ENCODE results near the gene HSP90AB1. TPM values are rescaled to one million over a fixed set of nuclear protein-coding genes. Genes with fewer than 3 reads are reported as not detected.

HSP90AB1 gene
- total RNA-seq, 3 donors from 2014 or later (not counting 1 experiment from before 2014, with no cell fraction given), result 256 to 372 (median 308) TPM

DNA sequence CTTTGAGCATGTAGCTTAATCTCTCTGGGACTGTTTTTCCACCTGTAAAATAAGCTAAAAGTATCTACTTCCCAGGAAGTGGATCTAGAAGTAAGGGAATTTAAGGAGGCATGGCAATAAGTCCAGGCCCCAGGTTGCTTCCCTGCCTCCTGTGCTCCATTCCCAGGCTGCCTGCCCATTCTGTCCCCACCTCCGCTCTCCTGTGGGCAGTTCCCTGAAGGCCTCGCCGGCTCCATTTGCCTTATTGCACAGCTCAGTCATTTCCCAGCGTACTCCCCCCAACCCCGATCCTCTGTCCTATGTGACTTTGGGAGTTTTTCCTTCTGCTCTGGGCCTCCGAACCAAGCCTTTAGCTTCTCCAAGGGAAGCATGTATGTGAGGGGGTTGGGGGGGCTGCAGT, 18.9 kb upstream of the HSP90AB1 start:
- Mint-ChIP-seq H3K9me3 (no peaks in the 10 kb centered on the region), H3K4me3 (no peak overlapping the region), H3K36me3 (no peaks in the 10 kb centered on the region), H3K4me1 (peaks cover 10 to 13% of the 10 kb centered on the region in 2 donors), H3K27ac (no peak overlapping the region), H3K27me3 (ENCODE audit: low read depth in 2 of 2) (no peaks in the 10 kb centered on the region)
- 98% methylated on average over 5 of the region's 6 CpGs for WGBS (ENCODE audit: insufficient coverage)
- no peak overlapping the region for H3K27ac ChIP-seq (ENCODE audit: low read length)
- H3K27me3 ChIP-seq (ENCODE audit: control insufficient read depth, insufficient read depth, low read length), result no peaks in the 10 kb centered on the region
- intact Hi-C loops (cut with micrococcal nuclease), result no loop called here
- TF ChIP-seq, protein P1, sequence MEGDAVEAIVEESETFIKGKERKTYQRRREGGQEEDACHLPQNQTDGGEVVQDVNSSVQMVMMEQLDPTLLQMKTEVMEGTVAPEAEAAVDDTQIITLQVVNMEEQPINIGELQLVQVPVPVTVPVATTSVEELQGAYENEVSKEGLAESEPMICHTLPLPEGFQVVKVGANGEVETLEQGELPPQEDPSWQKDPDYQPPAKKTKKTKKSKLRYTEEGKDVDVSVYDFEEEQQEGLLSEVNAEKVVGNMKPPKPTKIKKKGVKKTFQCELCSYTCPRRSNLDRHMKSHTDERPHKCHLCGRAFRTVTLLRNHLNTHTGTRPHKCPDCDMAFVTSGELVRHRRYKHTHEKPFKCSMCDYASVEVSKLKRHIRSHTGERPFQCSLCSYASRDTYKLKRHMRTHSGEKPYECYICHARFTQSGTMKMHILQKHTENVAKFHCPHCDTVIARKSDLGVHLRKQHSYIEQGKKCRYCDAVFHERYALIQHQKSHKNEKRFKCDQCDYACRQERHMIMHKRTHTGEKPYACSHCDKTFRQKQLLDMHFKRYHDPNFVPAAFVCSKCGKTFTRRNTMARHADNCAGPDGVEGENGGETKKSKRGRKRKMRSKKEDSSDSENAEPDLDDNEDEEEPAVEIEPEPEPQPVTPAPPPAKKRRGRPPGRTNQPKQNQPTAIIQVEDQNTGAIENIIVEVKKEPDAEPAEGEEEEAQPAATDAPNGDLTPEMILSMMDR (IDR thresholded peaks at IDR 0.05), result no peak
- no peaks in the 10 kb centered on the region for H3K36me3 ChIP-seq (ENCODE audit: control insufficient read depth, insufficient read depth, low read length)
- no peak for DNase-seq
- peaks cover 11% of the 10 kb centered on the region for H3K4me1 ChIP-seq (ENCODE audit: control insufficient read depth, insufficient read depth, low read length)
- no peak overlapping the region for H3K4me3 ChIP-seq (ENCODE audit: low read length)
- no peaks in the 10 kb centered on the region for H3K9me3 ChIP-seq (ENCODE audit: control insufficient read depth, insufficient read depth, low read length)
- no peak for ATAC-seq

DNA sequence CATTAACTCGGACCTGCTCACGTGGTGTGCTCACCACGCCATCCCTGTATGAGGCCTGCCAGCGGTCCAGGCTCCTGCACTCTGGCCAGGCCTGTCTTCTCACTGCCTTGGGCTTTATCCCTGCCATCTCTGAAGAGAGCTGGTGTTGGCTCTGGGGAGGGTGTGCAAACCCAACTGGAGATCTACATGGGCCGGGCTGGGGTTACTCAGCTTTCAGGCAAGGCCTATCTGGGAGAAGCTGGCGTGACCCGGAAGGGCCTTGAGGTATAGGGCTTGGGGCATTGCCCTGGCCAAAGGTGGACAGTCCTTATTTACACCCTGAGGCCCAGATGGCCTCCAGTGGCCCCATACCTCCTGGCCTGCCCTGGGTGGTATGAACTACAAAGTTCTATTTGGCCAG, 18.5 kb upstream of the HSP90AB1 start:
- TF ChIP-seq, protein P1 (IDR thresholded peaks at IDR 0.05), result no peak
- Histone ChIP-seq H3K4me1 (ENCODE audit: control insufficient read depth, insufficient read depth, low read length) (peaks cover 12% of the 10 kb centered on the region), H3K36me3 (ENCODE audit: control insufficient read depth, insufficient read depth, low read length) (no peaks in the 10 kb centered on the region), H3K27ac (ENCODE audit: low read length) (no peak overlapping the region), H3K4me3 (ENCODE audit: low read length) (no peak overlapping the region), H3K9me3 (ENCODE audit: control insufficient read depth, insufficient read depth, low read length) (no peaks in the 10 kb centered on the region), H3K27me3 (ENCODE audit: control insufficient read depth, insufficient read depth, low read length) (no peaks in the 10 kb centered on the region)
- H3K27ac Mint-ChIP-seq, result no peak overlapping the region
- WGBS (ENCODE audit: insufficient coverage), result 98% methylated on average over 7 of the region's 7 CpGs
- intact Hi-C loops (cut with micrococcal nuclease), result no loop called here
- ATAC-seq (no peak), DNase-seq (no peak)
- no peak overlapping the region for H3K4me3 Mint-ChIP-seq
- no peaks in the 10 kb centered on the region for H3K36me3 Mint-ChIP-seq
- peaks cover 9 to 11% of the 10 kb centered on the region in 2 donors for H3K4me1 Mint-ChIP-seq
- H3K27me3 Mint-ChIP-seq (ENCODE audit: low read depth in 2 of 2), result no peaks in the 10 kb centered on the region
- H3K9me3 Mint-ChIP-seq, result no peaks in the 10 kb centered on the region

DNA sequence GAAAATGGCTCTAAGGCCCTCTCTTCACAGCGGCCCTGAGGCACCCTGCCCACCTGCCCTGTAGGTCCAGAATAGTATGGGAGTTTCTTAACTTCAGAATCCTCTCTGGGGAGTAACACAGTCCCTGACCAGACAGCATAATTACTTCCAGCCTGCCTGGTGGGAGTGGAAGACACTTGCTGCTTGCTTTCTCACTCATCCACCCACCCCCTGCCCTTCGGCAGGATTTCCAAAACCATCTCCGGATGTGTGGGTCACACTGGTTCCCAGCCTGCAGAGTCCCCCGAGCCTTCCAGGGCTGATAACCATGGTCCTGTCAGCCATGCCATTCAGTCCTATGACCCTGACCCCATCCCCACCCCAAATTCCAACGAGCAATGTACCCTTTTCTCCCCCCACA, 18.1 kb upstream of the HSP90AB1 start:
- intact Hi-C loops (cut with micrococcal nuclease), result no loop called here
- H3K36me3 ChIP-seq (ENCODE audit: control insufficient read depth, insufficient read depth, low read length), result no peaks in the 10 kb centered on the region
- no peaks in the 10 kb centered on the region for H3K9me3 ChIP-seq (ENCODE audit: control insufficient read depth, insufficient read depth, low read length)
- H3K4me3 Mint-ChIP-seq, result no peak overlapping the region
- peaks cover 12% of the 10 kb centered on the region for H3K4me1 ChIP-seq (ENCODE audit: control insufficient read depth, insufficient read depth, low read length)
- 97% methylated on average over 5 of the region's 5 CpGs for WGBS (ENCODE audit: insufficient coverage)
- H3K36me3 Mint-ChIP-seq, result no peaks in the 10 kb centered on the region
- H3K4me3 ChIP-seq (ENCODE audit: low read length), result no peak overlapping the region
- ATAC-seq (no peak), DNase-seq (no peak)
- no peaks in the 10 kb centered on the region for H3K9me3 Mint-ChIP-seq
- H3K27ac ChIP-seq (ENCODE audit: low read length), result no peak overlapping the region
- H3K27me3 Mint-ChIP-seq (ENCODE audit: low read depth in 2 of 2), result no peaks in the 10 kb centered on the region
- no peaks in the 10 kb centered on the region for H3K27me3 ChIP-seq (ENCODE audit: control insufficient read depth, insufficient read depth, low read length)
- no peak overlapping the region for H3K27ac Mint-ChIP-seq
- H3K4me1 Mint-ChIP-seq, result peaks cover 9% of the 10 kb centered on the region in 2 donors
- TF ChIP-seq, protein P1 (IDR thresholded peaks at IDR 0.05), result no peak

DNA sequence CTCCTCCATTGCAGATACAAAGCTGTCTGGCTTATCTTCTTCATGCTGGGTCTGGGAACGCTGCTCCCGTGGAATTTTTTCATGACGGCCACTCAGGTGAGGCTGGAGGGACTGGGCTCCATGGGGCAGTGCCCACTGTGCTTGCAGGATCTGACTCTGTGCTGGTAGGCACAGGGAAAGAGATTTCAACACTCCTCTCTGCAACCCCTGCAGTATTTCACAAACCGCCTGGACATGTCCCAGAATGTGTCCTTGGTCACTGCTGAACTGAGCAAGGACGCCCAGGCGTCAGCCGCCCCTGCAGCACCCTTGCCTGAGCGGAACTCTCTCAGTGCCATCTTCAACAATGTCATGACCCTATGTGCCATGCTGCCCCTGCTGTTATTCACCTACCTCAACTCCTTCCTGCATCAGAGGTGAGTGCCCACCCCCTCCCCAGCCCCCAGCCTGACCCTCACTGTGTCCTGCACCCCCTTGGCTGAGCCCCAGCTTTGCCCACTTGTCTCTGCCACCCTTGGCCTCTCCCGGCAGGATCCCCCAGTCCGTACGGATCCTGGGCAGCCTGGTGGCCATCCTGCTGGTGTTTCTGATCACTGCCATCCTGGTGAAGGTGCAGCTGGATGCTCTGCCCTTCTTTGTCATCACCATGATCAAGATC, 17.4 kb upstream of the HSP90AB1 start:
- no peak overlapping the region for H3K27ac ChIP-seq (ENCODE audit: low read length)
- H3K27me3 Mint-ChIP-seq (ENCODE audit: low read depth in 2 of 2), result no peaks in the 10 kb centered on the region
- no peaks in the 10 kb centered on the region for H3K9me3 Mint-ChIP-seq
- peaks cover 3% of the 10 kb centered on the region in 2 donors for H3K4me1 Mint-ChIP-seq
- 97% methylated on average over 11 of the region's 11 CpGs for WGBS (ENCODE audit: insufficient coverage)
- H3K4me3 Mint-ChIP-seq, result no peak overlapping the region
- no peaks in the 10 kb centered on the region for H3K9me3 ChIP-seq (ENCODE audit: control insufficient read depth, insufficient read depth, low read length)
- ATAC-seq (no peak), DNase-seq (no peak)
- H3K27me3 ChIP-seq (ENCODE audit: control insufficient read depth, insufficient read depth, low read length), result no peaks in the 10 kb centered on the region
- no peaks in the 10 kb centered on the region for H3K36me3 Mint-ChIP-seq
- TF ChIP-seq, protein P1 (IDR thresholded peaks at IDR 0.05), result no peak
- intact Hi-C loops (cut with micrococcal nuclease), result no loop called here
- no peak overlapping the region for H3K27ac Mint-ChIP-seq
- no peak overlapping the region for H3K4me3 ChIP-seq (ENCODE audit: low read length)
- no peaks in the 10 kb centered on the region for H3K36me3 ChIP-seq (ENCODE audit: control insufficient read depth, insufficient read depth, low read length)
- H3K4me1 ChIP-seq (ENCODE audit: control insufficient read depth, insufficient read depth, low read length), result peaks cover 7% of the 10 kb centered on the region

All from natural killer cell (primary cell).